CD1c-positive myeloid dendritic cell (primary cell): ENCODE results near the gene PPP2R5C.

ENCODE experiments used
- DNase-seq: peaks from one replicate; pipeline ENCODE4 v3.0.0-alpha.2; 2016; ENCODE audit errors: extremely low spot score

Gene PPP2R5C

DNA sequence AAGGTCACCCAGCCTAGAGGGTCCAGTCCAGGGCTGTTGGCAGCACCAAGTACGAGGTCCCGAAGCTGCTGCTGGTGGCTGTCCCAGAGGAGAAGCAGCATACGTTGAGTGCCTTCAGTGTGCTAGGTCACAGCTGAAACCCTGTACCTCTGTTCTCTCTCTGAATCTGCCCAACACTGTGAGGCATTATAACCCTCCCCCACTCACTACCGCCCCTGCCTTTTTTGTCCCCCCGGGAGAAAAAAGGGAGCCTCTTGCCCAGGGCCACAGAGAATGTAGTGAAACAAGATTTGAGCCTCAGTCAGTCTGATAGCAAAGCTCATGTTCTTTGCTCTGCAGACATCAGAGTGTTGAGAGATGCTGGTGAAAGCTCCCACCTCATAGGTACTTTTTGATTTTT, 53.4 kb downstream of the PPP2R5C start:
- DNase-seq: no peak

DNA sequence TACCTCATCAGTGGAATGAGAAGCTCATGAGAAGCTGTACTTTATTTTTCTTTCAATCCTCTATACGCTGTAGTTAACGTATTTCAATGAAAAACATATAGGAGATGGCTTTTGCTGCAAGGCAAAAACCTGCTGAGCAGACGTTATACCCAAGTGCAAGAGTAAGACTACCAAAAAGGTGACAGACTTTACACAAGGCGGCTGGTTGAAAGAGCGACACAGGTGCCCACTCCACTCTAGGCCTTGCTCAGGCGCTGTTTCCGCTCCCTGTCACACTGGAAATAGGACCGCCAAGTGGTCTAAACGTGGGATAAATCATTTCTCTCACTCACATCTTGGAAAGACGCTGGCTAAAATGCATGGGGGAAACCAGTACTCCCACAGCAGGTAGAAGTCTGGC, 54.5 kb downstream of the PPP2R5C start:
- no peak for DNase-seq

DNA sequence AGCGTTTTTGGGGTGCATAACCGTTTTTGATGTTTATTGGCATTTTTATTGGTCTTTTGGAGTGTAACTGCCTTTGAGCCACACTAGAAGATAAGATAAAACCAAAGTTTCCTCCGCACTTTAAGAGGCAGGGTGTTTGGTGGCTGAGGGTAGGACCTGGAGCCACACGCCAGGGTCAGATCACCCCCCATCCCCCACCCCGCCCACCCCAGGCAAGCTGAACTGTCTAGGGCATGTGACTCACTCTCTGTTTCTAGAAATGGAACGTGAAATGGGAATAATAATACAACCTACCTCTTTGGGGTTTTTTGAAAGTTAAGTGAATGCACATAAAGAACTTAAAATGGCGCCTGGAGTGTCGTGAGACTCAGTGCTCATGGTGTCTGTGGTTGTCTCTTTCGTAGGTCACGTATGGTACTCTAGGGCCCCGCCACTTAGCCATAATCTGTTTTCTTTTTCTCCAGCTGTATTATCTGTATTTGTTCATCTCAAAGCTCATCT, 56.0 kb downstream of the PPP2R5C start:
- DNase-seq: no peak

DNA sequence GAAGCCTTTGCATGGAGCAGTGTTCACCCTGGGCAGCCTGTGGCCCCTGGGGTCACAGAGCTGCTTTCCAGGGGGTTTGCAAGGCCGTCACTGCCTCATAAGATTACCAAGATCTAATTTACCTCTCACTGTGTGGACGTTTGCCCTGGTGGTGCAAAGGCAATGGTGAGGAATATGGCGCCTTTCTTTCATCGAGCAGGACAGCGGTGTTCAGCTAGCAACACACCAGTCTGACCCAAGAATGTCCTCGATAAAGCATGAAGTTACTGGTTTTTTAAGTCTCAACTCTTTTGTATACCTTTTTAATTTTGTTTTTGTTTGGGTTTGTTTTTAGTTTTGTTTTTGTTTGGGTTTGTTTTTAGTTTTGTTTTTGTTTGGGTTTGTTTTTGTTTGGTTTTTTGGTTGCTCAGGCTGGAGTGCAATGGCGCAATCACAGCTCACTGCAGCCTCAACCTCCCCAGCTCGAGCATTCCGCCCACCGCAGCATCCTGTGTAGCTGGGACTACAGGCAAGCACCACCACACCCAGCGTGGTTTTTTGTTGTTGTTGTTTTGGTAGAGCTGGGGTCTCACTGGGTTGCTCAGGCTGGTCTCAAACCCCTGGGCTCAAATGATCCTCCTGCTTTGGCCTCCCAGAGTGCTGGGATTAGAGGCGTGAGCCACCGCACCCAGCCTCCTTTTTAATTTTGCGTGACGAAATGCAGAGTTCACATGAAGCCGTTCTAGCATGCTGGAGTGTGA, 57.9 kb downstream of the PPP2R5C start:
- DNase-seq: peak; percentile 47

DNA sequence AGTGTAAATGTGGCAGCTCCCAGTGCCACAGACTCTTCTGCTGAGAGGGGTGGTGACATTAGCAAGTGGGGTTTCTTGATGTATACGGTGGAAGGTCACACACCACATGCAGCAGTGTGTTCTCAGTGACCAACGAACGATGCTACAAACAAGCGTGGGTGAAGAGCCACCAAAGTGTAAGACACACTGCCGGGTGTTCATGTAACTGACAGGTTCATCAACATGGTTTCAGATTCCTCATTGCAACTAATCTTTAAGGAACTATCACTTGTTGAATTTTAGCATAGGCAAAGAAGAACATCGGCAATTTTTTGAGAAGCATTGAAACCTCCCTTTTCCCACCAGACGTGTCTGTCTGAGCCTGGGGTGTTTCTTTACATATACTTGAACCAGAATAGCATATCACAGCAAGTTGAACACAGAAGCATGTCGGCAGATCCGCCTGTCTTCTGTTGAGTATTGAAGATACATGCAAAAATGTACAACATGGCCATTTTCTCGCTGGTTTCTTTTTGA, 58.8 kb downstream of the PPP2R5C start:
- DNase-seq: peak; percentile 61

DNA sequence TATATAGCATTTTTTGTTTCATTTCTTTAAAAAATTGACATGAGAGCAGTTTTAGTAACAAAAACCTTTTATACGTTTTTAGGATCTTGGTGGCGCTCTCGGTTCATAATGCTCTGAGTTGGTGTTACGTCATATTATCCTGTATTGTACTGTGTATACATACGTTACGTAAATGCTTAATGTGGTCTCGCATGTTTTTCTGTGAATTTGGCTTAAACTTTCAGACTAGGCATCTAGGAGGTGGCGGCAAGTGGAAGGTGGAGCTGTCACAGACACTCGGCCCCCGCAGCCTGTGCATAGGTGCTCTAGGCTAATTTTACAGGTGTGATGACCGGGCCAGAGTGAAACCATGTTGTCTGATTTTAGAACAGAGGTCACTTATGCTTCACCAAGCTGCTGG, 60.0 kb downstream of the PPP2R5C start:
- DNase-seq: peak; percentile 54

DNA sequence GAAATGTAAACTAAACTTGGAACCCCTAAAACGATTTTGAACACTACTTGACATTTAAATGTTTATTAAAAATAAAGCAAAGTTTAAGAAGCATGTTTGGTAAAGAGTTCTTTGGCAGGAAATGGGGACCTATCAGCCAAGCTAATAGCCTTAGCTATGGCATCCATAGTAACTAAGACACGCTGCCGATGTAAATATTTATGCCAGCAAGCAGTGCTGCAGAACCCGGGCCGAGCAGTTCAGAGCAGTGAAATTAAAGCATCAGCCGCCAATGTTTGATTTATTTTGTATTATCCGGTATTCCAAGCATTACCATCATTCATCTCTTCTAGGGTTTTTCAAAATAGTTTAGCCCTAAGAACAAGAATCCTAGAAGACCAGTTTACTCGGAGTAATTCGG, 61.6 kb downstream of the PPP2R5C start:
- DNase-seq: no peak

DNA sequence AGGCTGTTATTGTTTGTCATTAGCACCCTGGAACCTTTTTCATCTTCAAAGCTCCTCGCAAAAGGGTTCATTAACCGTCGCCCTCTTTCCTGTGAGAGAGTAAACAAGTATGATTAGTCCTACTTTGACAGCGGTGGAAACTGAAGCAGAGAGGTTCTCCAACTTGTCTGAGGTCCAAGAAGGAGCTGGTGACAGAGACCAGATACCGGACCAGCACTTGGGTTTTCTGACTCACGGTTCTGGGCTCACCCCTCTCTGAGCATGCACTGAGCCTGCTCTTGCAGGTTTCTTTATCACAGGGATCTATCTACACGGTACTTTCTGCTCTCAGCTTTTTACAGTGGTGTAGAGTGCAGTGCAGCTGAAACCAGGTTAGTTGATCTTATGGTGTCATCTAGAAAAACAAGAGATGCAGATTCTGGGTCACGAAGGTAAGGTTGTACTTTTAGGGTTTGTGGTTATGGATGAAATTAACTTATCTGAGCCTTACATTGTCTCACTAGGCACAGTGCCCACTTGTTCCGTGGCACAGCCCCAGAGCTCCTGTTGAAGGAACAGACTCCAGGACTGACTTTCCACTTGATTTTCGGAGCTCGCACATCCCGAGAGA, 62.1 kb downstream of the PPP2R5C start:
- DNase-seq: peak; percentile 39

DNA sequence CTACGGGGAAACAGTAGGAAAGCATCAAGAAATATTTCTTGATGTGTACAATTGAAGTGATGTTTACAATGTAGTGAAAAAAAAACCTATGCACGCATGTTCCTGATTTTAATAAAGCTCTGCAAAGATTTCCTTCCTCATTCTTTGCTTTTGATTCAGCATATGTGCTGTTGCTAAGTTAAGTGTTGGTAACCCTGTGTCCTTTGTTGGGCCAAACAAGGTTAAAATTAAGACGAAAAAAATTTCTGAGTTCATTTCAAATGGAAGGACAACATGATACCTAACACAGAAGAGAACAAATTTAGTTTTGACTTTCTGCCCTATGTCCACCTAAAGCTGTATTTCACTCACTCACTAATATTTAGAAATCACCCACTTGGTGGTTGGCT, 62.8 kb downstream of the PPP2R5C start:
- peak; percentile 86 for DNase-seq

DNA sequence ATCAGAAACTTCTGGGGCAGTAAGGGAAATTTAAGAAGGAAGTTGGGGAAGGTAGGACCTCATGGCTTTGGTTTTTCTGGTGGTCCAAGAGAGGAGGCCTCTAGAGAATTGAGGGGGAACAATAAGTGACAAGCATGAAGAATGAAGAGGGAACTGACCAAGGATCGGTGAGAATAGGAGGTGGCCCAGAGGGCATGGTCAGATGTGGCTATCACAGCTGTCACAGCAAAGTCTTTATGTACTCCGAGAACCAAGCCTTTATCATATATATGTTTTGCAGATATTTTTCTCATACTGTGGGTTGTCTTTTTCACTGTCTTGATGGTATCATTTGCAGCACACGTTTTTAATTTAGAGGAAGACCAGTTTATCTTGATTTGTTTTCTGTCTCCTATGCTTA, 64.3 kb downstream of the PPP2R5C start:
- DNase-seq: peak; percentile 17

DNA sequence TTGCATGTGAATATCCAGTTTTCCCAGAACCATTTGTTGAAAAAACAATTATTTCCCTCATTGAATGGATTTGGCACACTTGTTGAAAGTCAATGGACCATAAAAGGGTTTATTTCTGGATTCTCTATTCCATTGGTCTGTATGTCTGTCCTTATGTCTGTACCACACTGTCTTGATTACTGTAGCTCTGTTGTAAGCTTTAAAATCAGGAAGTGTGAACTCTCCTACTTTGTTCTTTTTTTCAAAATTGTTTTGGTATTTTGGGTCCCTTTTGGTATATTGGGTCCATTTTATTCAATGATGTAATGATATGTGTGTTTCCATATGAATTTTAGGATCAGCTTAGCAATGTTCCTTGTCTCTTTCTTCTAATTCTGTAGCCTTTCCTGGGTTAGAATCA, 64.8 kb downstream of the PPP2R5C start:
- peak; percentile 53 for DNase-seq

DNA sequence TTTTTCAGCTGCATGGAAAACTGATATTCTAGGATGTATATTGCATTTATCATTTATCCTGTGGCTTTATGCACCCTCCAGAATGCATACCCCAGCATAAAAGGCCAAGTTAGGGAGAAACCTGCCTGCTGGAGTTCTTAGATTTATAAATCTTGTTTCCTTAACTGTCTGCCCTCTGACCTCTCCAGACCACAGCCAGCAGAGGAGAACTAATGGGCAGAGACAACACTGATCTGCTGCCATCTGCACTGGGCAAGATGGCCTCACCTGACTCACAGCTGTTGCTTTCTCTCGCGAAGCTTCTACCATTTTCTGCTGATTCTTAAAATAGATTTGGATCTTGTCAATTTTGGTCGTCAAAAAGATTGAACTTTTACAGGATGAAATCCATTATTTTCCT, 65.8 kb downstream of the PPP2R5C start:
- no peak for DNase-seq

DNA sequence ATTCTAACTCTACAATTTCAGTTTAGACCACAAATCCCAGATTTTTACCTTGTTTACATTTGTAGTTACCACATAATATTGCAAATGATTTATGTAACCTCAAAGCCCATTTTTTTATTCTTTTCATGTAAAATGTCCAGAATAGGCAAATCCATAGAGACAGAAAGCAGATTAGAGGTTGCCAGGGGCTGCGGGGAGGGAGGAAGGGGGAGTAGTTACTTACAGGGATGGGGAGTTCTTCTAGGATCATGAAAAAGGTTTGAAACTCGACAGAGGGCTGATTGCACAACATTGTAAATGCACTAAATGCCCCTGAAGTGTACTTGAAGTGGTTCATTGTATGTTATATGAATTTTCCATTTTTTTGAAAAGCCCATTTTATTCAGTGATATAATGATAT, 66.5 kb downstream of the PPP2R5C start:
- no peak for DNase-seq

DNA sequence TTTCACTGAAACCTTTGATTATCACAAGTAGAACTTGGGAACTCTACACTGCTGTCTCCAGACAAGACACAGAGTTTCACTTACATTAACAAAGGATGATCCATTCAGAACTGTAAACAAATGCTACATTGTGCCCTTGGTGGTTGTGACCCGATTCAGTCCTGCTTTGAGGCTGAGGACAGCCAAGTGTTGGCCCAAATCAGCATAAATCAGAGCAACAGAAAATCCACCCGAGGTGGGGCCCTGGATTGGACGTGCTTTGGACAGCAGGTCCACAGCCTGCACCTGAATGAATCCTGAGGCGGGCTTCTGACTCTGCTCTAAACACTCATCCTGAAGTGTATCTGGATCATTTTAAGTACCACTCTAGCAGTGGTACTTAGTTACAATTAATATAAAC, 68.8 kb downstream of the PPP2R5C start:
- DNase-seq: no peak

DNA sequence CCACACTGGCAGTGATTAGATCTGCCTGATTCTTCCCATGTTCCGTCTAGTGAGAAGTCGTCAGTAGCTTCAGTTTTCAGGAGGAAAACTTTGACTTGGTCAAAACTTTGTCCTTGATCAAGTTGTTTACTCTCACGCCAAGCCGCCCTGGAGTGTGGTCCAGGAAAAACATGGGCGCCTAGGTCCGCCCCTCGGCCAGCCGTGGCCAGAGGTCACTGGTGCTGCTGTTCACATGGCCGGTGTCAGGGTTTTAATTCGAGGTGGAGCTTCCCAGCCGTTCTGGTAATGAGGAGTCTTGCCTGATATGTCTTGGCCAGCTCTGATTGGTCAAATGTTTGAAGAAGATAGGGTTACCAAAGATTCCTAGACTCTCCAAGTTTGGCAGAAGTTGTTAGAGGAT, 71.5 kb downstream of the PPP2R5C start:
- no peak for DNase-seq

DNA sequence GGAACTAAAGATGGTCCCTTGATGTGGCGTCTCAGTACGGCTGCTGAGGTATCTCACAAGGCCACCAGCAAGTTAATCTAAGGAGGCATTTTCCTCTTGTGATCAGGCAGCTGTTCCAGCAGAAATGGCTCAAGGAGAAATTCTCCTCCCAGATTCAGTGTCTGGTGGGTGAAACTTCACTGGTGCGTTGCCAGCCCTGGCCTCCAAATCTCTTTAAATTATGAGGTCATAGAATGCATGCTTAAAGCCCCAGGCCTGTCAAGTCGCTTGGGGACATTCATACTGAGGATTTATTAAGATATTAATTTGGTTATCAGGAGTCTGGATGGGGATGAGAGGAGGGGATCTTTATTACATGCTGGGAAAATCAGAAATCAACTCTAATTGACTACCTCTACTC, 72.9 kb downstream of the PPP2R5C start:
- no peak for DNase-seq

DNA sequence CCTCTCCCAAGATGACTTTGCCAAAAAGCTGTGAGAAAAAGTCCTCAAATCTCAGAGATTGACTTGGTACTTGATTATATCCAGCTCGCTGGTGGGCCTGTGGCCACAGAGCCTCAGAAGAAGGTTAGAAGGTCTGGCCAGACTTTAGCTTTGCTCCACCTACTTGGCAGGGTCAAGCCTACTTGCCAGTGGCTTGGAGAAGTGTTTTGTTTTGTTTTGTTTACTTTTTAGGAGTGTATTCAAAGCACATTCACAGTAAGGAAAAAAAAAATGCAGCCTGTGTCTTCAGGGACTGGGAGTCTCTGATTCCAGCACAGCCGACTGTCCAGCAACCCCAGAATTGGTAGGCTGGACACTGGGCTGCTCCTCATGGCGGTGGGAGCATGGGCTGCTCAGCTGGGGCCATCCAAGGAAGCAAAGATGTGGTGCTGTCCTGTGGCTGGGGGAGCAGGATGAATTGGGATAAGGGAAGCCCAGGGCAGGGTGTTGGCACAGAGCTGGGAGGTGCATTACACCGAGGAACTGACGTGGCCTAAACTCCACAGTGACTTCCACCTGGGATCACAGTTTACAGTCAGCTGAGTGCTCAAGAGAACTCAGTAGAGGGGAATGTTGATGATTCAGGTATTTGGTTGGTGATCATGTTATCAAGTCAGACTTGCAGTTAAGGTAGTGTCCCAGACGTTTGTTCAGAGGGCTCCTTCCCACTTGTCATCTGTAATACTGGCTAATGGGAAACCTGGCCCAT, 73.5 kb downstream of the PPP2R5C start:
- DNase-seq: no peak

DNA sequence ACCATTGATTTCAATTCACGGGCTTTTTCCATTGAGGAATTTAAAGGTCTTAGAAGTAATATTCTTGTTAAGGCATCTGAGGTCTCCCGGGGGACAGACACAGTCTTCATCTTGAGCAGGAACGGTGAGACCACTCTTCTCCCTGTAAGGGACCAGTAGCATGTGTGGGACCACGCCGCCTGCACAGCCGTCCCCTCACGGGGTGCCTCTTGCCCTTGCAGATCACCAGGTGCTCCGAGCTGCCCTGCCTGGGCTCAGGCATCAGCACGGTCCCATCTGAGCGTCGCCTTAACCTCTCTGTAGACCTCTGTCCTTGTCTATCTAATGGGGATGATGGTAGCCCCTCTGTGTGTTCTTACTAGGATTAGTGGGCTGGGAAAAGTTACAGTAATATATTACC, 74.1 kb downstream of the PPP2R5C start:
- DNase-seq: no peak

DNA sequence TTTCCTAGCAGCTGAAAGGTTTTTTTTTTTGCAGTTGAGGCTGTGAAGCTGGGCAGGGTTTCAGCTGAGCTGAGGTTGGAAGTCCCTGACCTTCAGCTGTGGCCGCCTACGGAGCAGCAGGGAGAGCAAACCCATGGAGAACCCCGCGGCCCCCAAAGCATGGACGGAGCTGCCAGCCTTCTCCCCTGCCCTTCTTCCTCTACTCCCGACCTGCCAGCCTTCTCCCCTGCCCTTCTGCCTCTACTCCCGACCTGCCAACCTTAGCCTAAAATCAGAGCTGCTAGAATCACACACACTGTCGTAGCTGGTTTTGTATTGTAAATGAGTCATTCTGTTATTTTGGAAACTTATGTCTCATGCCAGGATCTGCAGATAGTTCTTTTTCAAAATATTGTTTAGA, 74.6 kb downstream of the PPP2R5C start:
- no peak for DNase-seq

DNA sequence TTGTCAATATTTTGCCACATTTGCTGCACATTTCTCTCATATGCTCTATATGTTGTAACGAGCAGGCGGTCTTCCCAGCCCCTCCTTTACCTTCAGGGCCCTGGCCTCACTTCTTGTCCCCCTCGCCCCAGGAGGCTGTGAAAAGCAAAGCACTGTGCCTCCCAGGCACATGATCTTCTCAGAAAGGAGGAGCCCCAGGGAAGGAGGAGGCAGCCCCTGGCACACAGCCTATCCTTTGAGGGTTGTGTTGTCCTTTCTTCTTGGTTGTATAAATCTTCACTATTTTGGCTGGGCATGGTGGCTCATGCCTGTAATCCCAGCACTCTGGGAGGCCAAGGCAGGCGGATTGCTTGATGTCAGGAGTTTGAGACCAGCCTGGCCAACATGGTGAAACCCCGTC, 77.0 kb downstream of the PPP2R5C start:
- DNase-seq: no peak

DNA sequence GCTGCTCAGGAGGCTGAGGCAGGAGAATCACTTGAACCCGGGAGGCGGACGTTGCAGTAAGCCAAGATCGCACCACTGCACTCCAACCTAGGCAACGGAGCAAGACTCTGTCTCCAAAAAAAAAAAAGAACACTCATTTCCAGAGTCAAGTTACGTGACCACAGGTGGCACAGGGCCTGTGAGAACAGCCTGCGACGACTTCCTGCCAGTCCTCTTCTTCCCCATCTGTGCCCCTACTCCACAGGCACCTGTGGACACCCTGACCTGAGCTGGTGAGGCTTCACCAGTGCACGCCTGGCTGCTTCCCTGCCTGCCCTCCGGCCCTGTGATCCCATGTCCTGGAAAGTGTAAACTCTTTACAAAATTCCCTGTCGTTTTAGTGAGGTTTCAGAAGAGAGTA, 77.7 kb downstream of the PPP2R5C start:
- no peak for DNase-seq

DNA sequence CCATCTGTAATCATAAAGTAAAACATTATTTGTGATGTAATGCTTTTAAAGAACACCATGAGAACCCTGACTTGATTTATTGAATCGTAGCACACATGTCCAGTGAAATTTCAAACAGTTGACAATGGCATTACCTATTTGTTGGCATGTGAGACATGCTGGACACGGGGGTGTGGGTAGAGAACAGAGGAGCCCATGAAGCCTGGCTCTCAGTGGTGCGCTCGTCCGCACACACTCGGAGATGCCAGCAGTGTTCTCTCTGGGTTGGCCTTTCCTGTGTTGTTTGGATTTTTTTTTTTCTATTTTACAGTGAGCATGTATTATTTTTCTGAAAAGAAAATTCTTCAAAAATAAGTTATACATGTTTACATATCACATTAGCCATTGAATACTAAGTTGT, 78.2 kb downstream of the PPP2R5C start:
- no peak for DNase-seq
